Heart right ventricle (tissue), 16 donors: ENCODE results near the gene CDK9. TPM values are rescaled to one million over a fixed set of nuclear protein-coding genes. Genes with fewer than 3 reads are reported as not detected.

Experiments
- ATAC-seq, 8 donors: fragments of 200-7000 bp; cut with Tn5 transposase; one replicate each; pipeline ENCODE4 v1.9.1; 2020; ENCODE audit warnings: mild to moderate bottlenecking in 8 of 8, moderate library complexity in 8 of 8, moderate number of reproducible peaks in 1 of 8
- DNase-seq, 2 donors: peaks; one replicate each; pipeline ENCODE4 v3.0.0-alpha.2; 2020
- H3K27ac ChIP-seq, 10 donors: fragments of 200-600 bp; sonication (generic) in 2 of 10; one replicate each; pipeline versions ENCODE4 v1.5.0 to v1.8.0; 2020 to 2022; ENCODE audit warnings: mild to moderate bottlenecking in 3 of 10
- H3K27me3 ChIP-seq, 7 donors: fragments of 200-600 bp; one replicate each; pipeline ENCODE4 v1.8.0; 2021 to 2022; ENCODE audit warnings: mild to moderate bottlenecking in 2 of 7
- H3K36me3 ChIP-seq, 9 donors: fragments of 200-600 bp; sonication (generic) in 1 of 9; one replicate each; pipeline versions ENCODE4 v1.5.0 to v1.8.0; 2020 to 2022; ENCODE audit warnings: mild to moderate bottlenecking in 2 of 9
- H3K4me1 ChIP-seq, 9 donors: fragments of 200-600 bp; sonication (generic) in 1 of 9; one replicate each; pipeline versions ENCODE4 v1.5.0 to v1.8.0; 2020 to 2022; ENCODE audit warnings: mild to moderate bottlenecking in 4 of 9
- H3K4me3 ChIP-seq, 10 donors: fragments of 200-600 bp; sonication (generic) in 2 of 10; one replicate each; pipeline versions ENCODE4 v1.5.0 to v1.8.0; 2020 to 2022; ENCODE audit warnings: mild to moderate bottlenecking in 7 of 10, moderate library complexity in 2 of 10
- H3K9me3 ChIP-seq, 11 donors: fragments of 200-600 bp in 10 of 11; sonication (generic) in 2 of 11; one replicate each; pipeline versions ENCODE4 v1.5.0 to v1.8.0; 2013 to 2022; ENCODE audit warnings: mild to moderate bottlenecking in 2 of 11, control low read depth in 1 of 11, moderate library complexity in 1 of 11
- CTCF ChIP-seq, 9 donors: fragments of 200-600 bp; sonication (generic) in 2 of 9; IDR thresholded peaks; one replicate each; pipeline versions ENCODE4 v1.5.0 to v1.8.0; 2021 to 2022; ENCODE audit warnings: antibody characterized with exemption in 9 of 9, mild to moderate bottlenecking in 5 of 9, moderate library complexity in 1 of 9
- WGBS, 2 donors: extraction: QIAGEN DNeasy Blood & Tissue Kit; methylation state at CpG; one replicate each; pipeline ENCODE4 v1.1.7; 2013; ENCODE audit warnings: inconsistent platforms in 1 of 2; 5-methylcytosine and 5-hydroxymethylcytosine counted together
- intact Hi-C, 10 donors: fragments of 100-400 bp; cut with DNase I; formaldehyde crosslinking; loops; one replicate each; pipeline versions ENCODE4 v1.11.1 to v1.14.2; 2022
- polyA plus RNA-seq, 2 donors: library from polyadenylated mRNA; stranded (reverse); fragments of 200-250 nt; gene quantifications; one replicate each; pipeline ENCODE4 v1.2.3, GENCODE V29; 2013
- total RNA-seq, 10 donors: library from RNA; stranded (reverse); fragmentation: NEBNext Ultra II Directional in 3 of 10; extraction: Animal tissue kit (Norgen Biotek cat#: 25700) in 3 of 10; gene quantifications; one replicate each; pipeline versions ENCODE4 v1.2.1 to v1.2.4, GENCODE V29; 2021 to 2023
- donor health status: Arrhythmogenic right ventricular cardiomyopathy.
- donor health status: ischemic (EF 13 %, LVEDD 7.1; RV severe dilation, severe dysfunction).
- donor health status: healthy with polysubstance abuse.
- donor health status: DM: no; HTN: yes; CAD: no.
- donor health status: DM: no; HTN: no; CAD: no.
- donor health status: ischemic (EF 25% LVEDD 6.9; RV normal size, moderate dysfunction).
- donor health status: ischemic (EF 25% LVEDD 5.7; RV mildly dilated, moderate dysfunction).
- donor health status: healthy.
- donor health status: DM: yes; HTN: yes; CAD: no.
- donor health status: Ischemic cardiomyopathy.
- donor health status: ischemic (EF 35%, LVEDD 5.7; RV mildly dilated, moderate dysfunction).
- donor health status: nonischemic (EF 11% LVEDD 7.7; RV severe dilation, severe dysfunction).
- donor health status: DM: yes; HTN: yes; CAD: no.
- donor health status: PGD.
- donor health status: ischemic (EF 29% LVEDD 5.4; RV normal size, mild dysfunction).
- donor health status: nonischemic (EF 23%, LVEDD 6.1; RV moderate dilation, normal function).

The CDK9 gene
- total and polyA plus RNA-seq, 12 donors = 30.9 to 59.0 (median 44.1) TPM

- Histone ChIP-seq H3K4me1 (peaks cover 8 to 38% (median 22%) of the 10 kb centered on the region in 9 donors), H3K27me3 (no peaks in the 10 kb centered on the region), H3K9me3 (no peaks in the 10 kb centered on the region), H3K27ac (peak within 1 kb of the TSS; percentile 81 to 98 (median 93)), H3K4me3 (peak within 1 kb of the TSS; percentile 53 to 79 (median 70)), H3K36me3 (peaks cover 0 to 35% (median 6%) of the 10 kb centered on the region in 9 donors)
- intact Hi-C loops = loop anchor here in 4 of 10 donors (1.0 to 10.0 kb wide), 4 partner anchors 16 to 112 kb away; partner anchors contain the start of genes CDK9 (in 2 of the 4) and ST6GALNAC4 (in 1 of the 4)
- no peak for TF ChIP-seq CTCF (IDR thresholded peaks at IDR 0.05)
- ATAC-seq = peak; percentile 91 to 96 (median 94)
- peak; percentile 88 to 91 for DNase-seq
- WGBS, 2 donors = 0 to 1% methylated on average over 74 to 83 of the region's 83 CpGs
Measured at GRCh38 chr9:127802576-127803443, 17.0 kb downstream of the CDK9 start, which contains the start of gene FPGS. Gene FPGS, plus strand, starts transcription at chr9:127802882. Its CDS starts 43 bp downstream, at chr9:127802925.

GRCh38 chr9:127803507-127804352 is 17.9 kb downstream of the CDK9 start:
- DNase-seq = no peak
- H3K36me3 ChIP-seq = peaks cover 0 to 44% (median 14%) of the 10 kb centered on the region in 9 donors
- ATAC-seq = peak in 6 of 8 donors; percentile 4 to 39 (median 22)
- peaks cover 10 to 41% (median 22%) of the 10 kb centered on the region in 9 donors for H3K4me1 ChIP-seq
- 51% methylated on average over 18 of the region's 18 CpGs for WGBS, 2 donors
- H3K9me3 ChIP-seq = no peaks in the 10 kb centered on the region
- no peaks in the 10 kb centered on the region for H3K27me3 ChIP-seq
- H3K4me3 ChIP-seq = peak overlapping the region; percentile 53 to 79 (median 70)
- intact Hi-C loops = loop anchor here in 3 of 10 donors (2.0 to 10.0 kb wide), 3 partner anchors 17 to 111 kb away; partner anchors contain the start of genes CDK9 (in 1 of the 3) and ST6GALNAC4 (in 1 of the 3)
- no peak for TF ChIP-seq CTCF (IDR thresholded peaks at IDR 0.05)
- peak overlapping the region; percentile 81 to 98 (median 93) for H3K27ac ChIP-seq

DNA sequence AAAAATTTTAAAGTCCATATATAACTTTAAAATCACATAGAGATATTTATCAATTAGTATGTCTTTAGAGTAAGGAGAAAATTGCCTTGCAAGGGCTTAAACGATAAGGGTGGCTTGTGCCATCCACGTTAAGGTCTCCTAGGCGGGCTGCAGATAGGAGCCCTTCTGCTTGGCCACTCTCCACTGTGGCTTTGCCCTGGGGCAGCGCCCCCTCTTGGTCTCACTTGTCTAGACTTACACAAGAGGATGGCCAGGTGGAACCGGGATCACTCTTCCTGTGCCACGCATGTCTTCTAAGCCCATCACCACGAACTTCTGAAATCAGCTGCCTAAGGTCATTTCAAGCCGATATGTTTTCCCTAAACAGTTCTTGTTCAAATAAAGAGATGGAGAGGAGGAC is 19.8 kb downstream of the CDK9 start:
- DNase-seq = no peak
- WGBS, 2 donors = 78 to 83% methylated on average over 8 of the region's 8 CpGs
- no peak for ATAC-seq
- Histone ChIP-seq H3K4me1 (peaks cover 12 to 57% (median 28%) of the 10 kb centered on the region in 9 donors), H3K9me3 (no peaks in the 10 kb centered on the region), H3K36me3 (peaks cover 0 to 58% (median 15%) of the 10 kb centered on the region in 9 donors), H3K27ac (no peak overlapping the region), H3K4me3 (no peak overlapping the region), H3K27me3 (no peaks in the 10 kb centered on the region)
- peak in 6 of 9 donors; percentile 24 to 45 (median 33) for TF ChIP-seq CTCF (IDR thresholded peaks at IDR 0.05)
- intact Hi-C loops = loop anchor here in 2 of 10 donors (5.0 to 10.0 kb wide), 3 partner anchors 67 to 112 kb away; partner anchors contain the start of gene ST6GALNAC4 (in 2 of the 2)
